PC-9 (cell line): ENCODE results near the gene SEMA6B. TPM values are rescaled to one million over a fixed set of nuclear protein-coding genes. Genes with fewer than 3 reads are reported as not detected.

ENCODE experiments used
- BruUV-seq: library from RNA; stranded (reverse); fragments of 400-500 nt; replicated peaks from 2 replicates; lab custom pipeline; 2021; lab: Mats Ljungman, UMichigan
- CTCF ChIA-PET: fragments of 300-600 bp; sonication (Branson Sonifier 250); formaldehyde crosslinking; loops from one replicate; lab custom pipeline; 2022; ENCODE audit warnings: antibody characterized with exemption; lab: Charles Lee
- POLR2A ChIA-PET: fragments of 300-600 bp; sonication (Branson Sonifier 250); formaldehyde crosslinking; loops from one replicate; lab custom pipeline; 2022; ENCODE audit warnings: antibody characterized with exemption; ENCODE audit not compliant: unreplicated experiment; lab: Charles Lee
- DNase-seq, 2 experiments: peaks; one replicate each; pipeline versions ENCODE4 v3.0.0 to v3.0.0-alpha.2; 2015 to 2022; ENCODE audit warnings: mixed read lengths in 1 of 2
- H2AFZ ChIP-seq: fragments of 200-600 bp; sonication (generic); 2 replicates; pipeline ENCODE4 v1.8.1; 2017; ENCODE audit warnings: antibody characterized with exemption
- H3F3A ChIP-seq: fragments of 200-600 bp; sonication (generic); 2 replicates; pipeline ENCODE4 v1.8.1; 2017; ENCODE audit warnings: antibody characterized with exemption, mild to moderate bottlenecking, low read depth; ENCODE audit not compliant: insufficient read depth
- H3K27ac ChIP-seq: fragments of 200-600 bp; sonication (generic); 2 replicates; pipeline ENCODE4 v1.6.1; 2016; ENCODE audit warnings: mixed run types
- H3K27me3 ChIP-seq: fragments of 200-600 bp; sonication (generic); 2 replicates; pipeline ENCODE4 v1.6.1; 2016; ENCODE audit warnings: low read depth, mixed run types; ENCODE audit not compliant: insufficient read depth
- H3K36me3 ChIP-seq: fragments of 200-600 bp; sonication (generic); 2 replicates; pipeline ENCODE4 v1.6.1; 2016; ENCODE audit warnings: low read depth, mixed run types
- H3K4me1 ChIP-seq: fragments of 200-600 bp; sonication (generic); replicated peaks from 2 replicates; pipeline ENCODE4 v1.6.1; 2016; ENCODE audit warnings: mixed run types; ENCODE audit not compliant: insufficient read depth
- H3K4me2 ChIP-seq: fragments of 200-600 bp; sonication (generic); 2 replicates; pipeline ENCODE4 v1.6.1; 2017; ENCODE audit warnings: mixed run types
- H3K4me3 ChIP-seq: fragments of 200-600 bp; sonication (generic); 2 replicates; pipeline ENCODE4 v1.6.1; 2016; ENCODE audit warnings: mixed run types
- H3K79me2 ChIP-seq: fragments of 200-600 bp; sonication (generic); 2 replicates; pipeline ENCODE4 v1.6.1; 2017; ENCODE audit warnings: low read depth, mixed run types
- H3K9me2 ChIP-seq: fragments of 200-600 bp; sonication (generic); 2 replicates; pipeline ENCODE4 v1.8.1; 2017; ENCODE audit warnings: mild to moderate bottlenecking; ENCODE audit not compliant: insufficient read depth
- H3K9me3 ChIP-seq: fragments of 200-600 bp; sonication (generic); 2 replicates; pipeline ENCODE4 v1.8.1; 2016; ENCODE audit warnings: low read depth; ENCODE audit not compliant: insufficient read depth
- H4K20me1 ChIP-seq: fragments of 200-600 bp; sonication (generic); 2 replicates; pipeline ENCODE4 v1.8.1; 2017; ENCODE audit not compliant: insufficient read depth
- EZH2 ChIP-seq: fragments of 200-600 bp; sonication (generic); IDR thresholded peaks from 2 replicates; pipeline ENCODE4 v1.8.0; 2017; ENCODE audit warnings: antibody characterized with exemption, low read depth
- intact Hi-C: fragments of 100-400 bp; cut with micrococcal nuclease; formaldehyde crosslinking; loops from one replicate; pipeline ENCODE4 v1.10.0; 2022; ENCODE audit not compliant: unreplicated experiment
- total RNA-seq: library from RNA; stranded (reverse); gene quantifications from 2 replicates; pipeline ENCODE4 v1.2.3, GENCODE V29; 2021
- TF ChIP-seq, protein P1 (sequence below): fragments of 200-600 bp; sonication (generic); conservative IDR thresholded peaks from 2 replicates; pipeline ENCODE4 v1.6.1; 2017; ENCODE audit warnings: mixed run types, antibody characterized with exemption, mild to moderate bottlenecking, moderate library complexity

Gene SEMA6B
- total RNA-seq, 1 experiment from 2014 or later = 3.3 TPM

DNA sequence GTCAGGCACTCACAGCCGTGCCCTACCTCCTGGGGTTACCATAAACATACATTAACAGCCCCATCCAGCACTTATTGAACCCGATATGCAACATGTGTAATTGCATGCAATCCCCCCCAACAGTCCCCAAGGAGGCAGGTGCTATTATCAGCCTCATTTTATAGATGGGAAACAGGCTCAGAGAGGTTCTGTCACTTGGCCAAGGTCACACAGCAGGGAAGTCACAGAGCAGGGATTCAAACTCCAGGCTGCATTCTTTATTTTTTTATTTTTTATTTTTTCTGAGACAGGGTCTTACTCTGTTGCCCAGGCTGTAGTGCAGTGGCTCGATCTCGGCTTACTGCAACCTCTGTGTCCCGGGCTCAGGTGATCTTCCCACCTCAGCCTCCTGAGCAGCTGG lies 41.4 kb upstream of the SEMA6B start:
- BruUV-seq = no TSS peak
- no peaks in the 10 kb centered on the region for H4K20me1 ChIP-seq
- POLR2A ChIA-PET = no interaction called here
- TF ChIP-seq, protein P1, sequence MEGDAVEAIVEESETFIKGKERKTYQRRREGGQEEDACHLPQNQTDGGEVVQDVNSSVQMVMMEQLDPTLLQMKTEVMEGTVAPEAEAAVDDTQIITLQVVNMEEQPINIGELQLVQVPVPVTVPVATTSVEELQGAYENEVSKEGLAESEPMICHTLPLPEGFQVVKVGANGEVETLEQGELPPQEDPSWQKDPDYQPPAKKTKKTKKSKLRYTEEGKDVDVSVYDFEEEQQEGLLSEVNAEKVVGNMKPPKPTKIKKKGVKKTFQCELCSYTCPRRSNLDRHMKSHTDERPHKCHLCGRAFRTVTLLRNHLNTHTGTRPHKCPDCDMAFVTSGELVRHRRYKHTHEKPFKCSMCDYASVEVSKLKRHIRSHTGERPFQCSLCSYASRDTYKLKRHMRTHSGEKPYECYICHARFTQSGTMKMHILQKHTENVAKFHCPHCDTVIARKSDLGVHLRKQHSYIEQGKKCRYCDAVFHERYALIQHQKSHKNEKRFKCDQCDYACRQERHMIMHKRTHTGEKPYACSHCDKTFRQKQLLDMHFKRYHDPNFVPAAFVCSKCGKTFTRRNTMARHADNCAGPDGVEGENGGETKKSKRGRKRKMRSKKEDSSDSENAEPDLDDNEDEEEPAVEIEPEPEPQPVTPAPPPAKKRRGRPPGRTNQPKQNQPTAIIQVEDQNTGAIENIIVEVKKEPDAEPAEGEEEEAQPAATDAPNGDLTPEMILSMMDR = no peak
- TF ChIP-seq EZH2 = no peak
- H3K27me3 ChIP-seq = no peaks in the 10 kb centered on the region
- no peak overlapping the region for H3K4me3 ChIP-seq
- H3F3A ChIP-seq = no peaks in the 10 kb centered on the region
- H3K9me2 ChIP-seq = no peaks in the 10 kb centered on the region
- H3K36me3 ChIP-seq = no peaks in the 10 kb centered on the region
- H2AFZ ChIP-seq = no peak overlapping the region
- H3K9me3 ChIP-seq = no peaks in the 10 kb centered on the region
- no peak overlapping the region for H3K4me2 ChIP-seq
- no peak overlapping the region for H3K27ac ChIP-seq
- no peaks in the 10 kb centered on the region for H3K4me1 ChIP-seq
- intact Hi-C loops = no loop called here
- CTCF ChIA-PET = no interaction called here
- DNase-seq = no peak
- H3K79me2 ChIP-seq = no peaks in the 10 kb centered on the region

DNA sequence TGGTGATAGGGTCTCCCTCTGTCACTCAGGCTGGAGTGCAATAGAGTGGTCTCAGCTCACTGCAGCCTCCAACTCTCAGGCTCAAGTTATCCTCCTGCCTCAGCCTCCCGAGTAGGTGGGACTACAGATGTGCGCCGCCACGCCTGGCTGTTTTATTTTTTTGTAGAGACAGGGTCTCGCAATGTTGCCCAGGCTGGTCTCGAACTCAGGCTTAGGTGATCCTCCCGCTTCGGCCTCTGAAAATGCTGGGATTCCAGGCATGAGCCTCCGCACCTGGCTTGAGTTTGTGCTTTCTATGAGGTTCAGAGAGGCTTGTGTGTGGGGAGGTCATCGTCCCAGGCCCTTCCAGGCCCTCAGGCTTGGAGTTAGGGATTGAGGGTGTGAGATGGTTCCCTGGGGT lies 40.6 kb upstream of the SEMA6B start:
- intact Hi-C loops = no loop called here
- H3K9me2 ChIP-seq = no peaks in the 10 kb centered on the region
- H3K36me3 ChIP-seq = no peaks in the 10 kb centered on the region
- H2AFZ ChIP-seq = no peak overlapping the region
- H3K27me3 ChIP-seq = no peaks in the 10 kb centered on the region
- CTCF ChIA-PET = no interaction called here
- no peaks in the 10 kb centered on the region for H3K79me2 ChIP-seq
- no peak overlapping the region for H3K4me3 ChIP-seq
- no peaks in the 10 kb centered on the region for H3F3A ChIP-seq
- no peak overlapping the region for H3K27ac ChIP-seq
- DNase-seq = no peak
- H3K4me1 ChIP-seq = no peaks in the 10 kb centered on the region
- H4K20me1 ChIP-seq = no peaks in the 10 kb centered on the region
- TF ChIP-seq, protein P1 = no peak
- TF ChIP-seq EZH2 = no peak
- no TSS peak for BruUV-seq
- H3K4me2 ChIP-seq = no peak overlapping the region
- no peaks in the 10 kb centered on the region for H3K9me3 ChIP-seq
- POLR2A ChIA-PET = no interaction called here

DNA sequence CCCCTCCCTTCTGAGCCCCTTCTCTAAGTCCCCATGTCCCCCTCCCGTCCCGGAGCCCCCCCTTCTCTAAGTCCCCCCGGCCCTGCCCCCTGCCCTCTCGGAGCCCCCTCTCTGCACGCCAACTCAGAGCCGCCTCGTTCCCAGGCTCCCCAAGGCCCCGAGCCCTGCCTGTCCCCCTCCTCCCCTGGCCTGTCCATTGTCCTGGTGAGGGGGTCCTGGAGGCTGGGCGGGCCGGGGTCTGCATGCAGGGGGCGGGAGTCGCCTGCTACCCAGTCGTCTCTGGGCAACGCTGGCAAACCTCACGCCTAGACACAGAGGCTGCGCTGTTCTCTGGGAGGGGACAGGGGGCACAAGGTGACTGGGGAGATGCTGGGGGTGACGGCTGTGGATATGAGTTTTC lies 39.2 kb upstream of the SEMA6B start:
- TF ChIP-seq, protein P1 = no peak
- TF ChIP-seq EZH2 = no peak
- no peaks in the 10 kb centered on the region for H3K9me3 ChIP-seq
- BruUV-seq = no TSS peak
- H3K4me3 ChIP-seq = no peak overlapping the region
- no peaks in the 10 kb centered on the region for H3K36me3 ChIP-seq
- no peaks in the 10 kb centered on the region for H3K27me3 ChIP-seq
- H3K4me2 ChIP-seq = peak overlapping the region; percentile 79; the same call in 1 of the 2 replicates
- intact Hi-C loops = no loop called here
- DNase-seq = no peak
- no peak overlapping the region for H2AFZ ChIP-seq
- CTCF ChIA-PET = no interaction called here
- H3K79me2 ChIP-seq = no peaks in the 10 kb centered on the region
- POLR2A ChIA-PET = no interaction called here
- H3K9me2 ChIP-seq = no peaks in the 10 kb centered on the region
- H4K20me1 ChIP-seq = no peaks in the 10 kb centered on the region
- no peaks in the 10 kb centered on the region for H3F3A ChIP-seq
- H3K4me1 ChIP-seq = no peaks in the 10 kb centered on the region
- no peak overlapping the region for H3K27ac ChIP-seq
